ENCODE results near the gene MSI2.
A peak's percentile ranks its signal among the peaks of the same experiment; 100 is the strongest.

The MSI2 gene

GRCh38 chr17:57625957-57626356, 369.6 kb downstream of the MSI2 start:
- Histone ChIP-seq H3K9me3 (ENCODE audit: control insufficient read depth, insufficient read depth, low read length) (no peaks in the 10 kb centered on the region), H3K4me2 (ENCODE audit: low read length) (no peak overlapping the region), H3K27ac (ENCODE audit: low read depth, low read length) (no peak overlapping the region), H3K4me1 (ENCODE audit: control insufficient read depth, low read length) (peaks cover 100% of the 10 kb centered on the region), H3K9me2 (replicated peaks; ENCODE audit: control insufficient read depth, low read length) (no peaks in the 10 kb centered on the region), H3K79me2 (ENCODE audit: control insufficient read depth, low read length) (peaks cover 2% of the 10 kb centered on the region; the same call in 1 of the 2 replicates), H3K4me3 (ENCODE audit: low read length) (no peak overlapping the region), H3K27me3 (ENCODE audit: control insufficient read depth, low read length) (no peaks in the 10 kb centered on the region), H3K36me3 (ENCODE audit: control insufficient read depth, low read length) (peaks cover 57% of the 10 kb centered on the region), H4K20me1 (ENCODE audit: control insufficient read depth, insufficient read depth, low read depth, low read length) (no peaks in the 10 kb centered on the region), H3F3A (ENCODE audit: control insufficient read depth, insufficient read depth) (peaks cover 27% of the 10 kb centered on the region)
- no peak for TF ChIP-seq CTCF (IDR thresholded peaks at IDR 0.05; ENCODE audit: low read depth, low read length, poor library complexity, severe bottlenecking)
- TF ChIP-seq EZH2phosphoT487 (IDR thresholded peaks at IDR 0.05; ENCODE audit: borderline replicate concordance, low read length), result no peak

- TF ChIP-seq EZH2phosphoT487 (IDR thresholded peaks at IDR 0.05; ENCODE audit: borderline replicate concordance, low read length) (no peak), CTCF (IDR thresholded peaks at IDR 0.05; ENCODE audit: low read depth, low read length, poor library complexity, severe bottlenecking) (no peak)
- Histone ChIP-seq H3K9me3 (ENCODE audit: control insufficient read depth, insufficient read depth, low read length) (no peaks in the 10 kb centered on the region), H3K79me2 (ENCODE audit: control insufficient read depth, low read length) (peaks cover 2% of the 10 kb centered on the region; the same call in 1 of the 2 replicates), H3K9me2 (replicated peaks; ENCODE audit: control insufficient read depth, low read length) (no peaks in the 10 kb centered on the region), H3K27me3 (ENCODE audit: control insufficient read depth, low read length) (no peaks in the 10 kb centered on the region), H4K20me1 (ENCODE audit: control insufficient read depth, insufficient read depth, low read depth, low read length) (no peaks in the 10 kb centered on the region), H3F3A (ENCODE audit: control insufficient read depth, insufficient read depth) (peaks cover 23% of the 10 kb centered on the region), H3K4me1 (ENCODE audit: control insufficient read depth, low read length) (peaks cover 100% of the 10 kb centered on the region), H3K4me3 (ENCODE audit: low read length) (no peak overlapping the region), H3K27ac (ENCODE audit: low read depth, low read length) (no peak overlapping the region), H3K4me2 (ENCODE audit: low read length) (no peak overlapping the region), H3K36me3 (ENCODE audit: control insufficient read depth, low read length) (peaks cover 57% of the 10 kb centered on the region)
Measured at GRCh38 chr17:57626520-57627210, 370.3 kb downstream of the MSI2 start.

GRCh38 chr17:57627591-57627990, 371.3 kb downstream of the MSI2 start:
- Histone ChIP-seq H3K36me3 (ENCODE audit: control insufficient read depth, low read length) (peaks cover 61% of the 10 kb centered on the region), H4K20me1 (ENCODE audit: control insufficient read depth, insufficient read depth, low read depth, low read length) (no peaks in the 10 kb centered on the region), H3K9me3 (ENCODE audit: control insufficient read depth, insufficient read depth, low read length) (no peaks in the 10 kb centered on the region), H3K4me1 (ENCODE audit: control insufficient read depth, low read length) (peaks cover 96% of the 10 kb centered on the region), H3K9me2 (replicated peaks; ENCODE audit: control insufficient read depth, low read length) (no peaks in the 10 kb centered on the region), H3K79me2 (ENCODE audit: control insufficient read depth, low read length) (peaks cover 2% of the 10 kb centered on the region; the same call in 1 of the 2 replicates), H3K4me2 (ENCODE audit: low read length) (0 out of 2 replicates have a peak overlapping the region, but pooled peaks have one; percentile 4), H3F3A (ENCODE audit: control insufficient read depth, insufficient read depth) (peaks cover 19% of the 10 kb centered on the region), H3K27ac (ENCODE audit: low read depth, low read length) (no peak overlapping the region; the same call in 1 of the 2 replicates), H3K27me3 (ENCODE audit: control insufficient read depth, low read length) (no peaks in the 10 kb centered on the region), H3K4me3 (ENCODE audit: low read length) (no peak overlapping the region)
- no peak for TF ChIP-seq CTCF (IDR thresholded peaks at IDR 0.05; ENCODE audit: low read depth, low read length, poor library complexity, severe bottlenecking)
- no peak for TF ChIP-seq EZH2phosphoT487 (IDR thresholded peaks at IDR 0.05; ENCODE audit: borderline replicate concordance, low read length)

Measured in DOHH2 (cell line).